GM18909 (cell line): ENCODE results near the gene CREBBP.

Experiments
- ATAC-seq: cut with Tn5 transposase; IDR thresholded peaks from one replicate; pipeline ENCODE4 v1.9.1; 2021; ENCODE audit warnings: mild to moderate bottlenecking; ENCODE audit not compliant: unreplicated experiment, poor library complexity

Gene CREBBP

DNA sequence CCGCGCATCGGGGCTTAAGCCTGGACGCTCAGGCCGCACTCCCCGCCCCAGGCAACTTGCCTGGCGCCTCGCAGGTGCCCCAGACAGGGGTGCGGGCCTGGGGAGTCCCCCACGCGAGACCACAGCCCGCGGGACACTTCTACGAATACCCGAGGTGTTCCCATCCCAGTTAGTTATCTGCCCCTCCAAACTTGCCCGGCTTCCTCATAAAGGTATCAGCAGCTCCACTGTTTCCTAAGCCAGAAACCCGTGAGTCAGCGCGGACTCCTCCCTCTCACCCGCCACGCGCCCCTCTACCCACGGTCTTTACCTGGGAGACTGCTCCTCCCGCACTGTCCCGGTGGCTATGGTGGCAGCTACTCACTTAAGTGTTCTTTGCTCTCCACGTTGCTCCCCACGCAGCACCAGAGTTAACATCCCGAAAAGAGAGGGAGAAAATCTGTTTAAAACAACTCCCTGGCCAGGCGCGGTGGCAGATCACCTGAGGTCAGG lies 1.0 kb upstream of the CREBBP start:
- no peak for ATAC-seq

DNA sequence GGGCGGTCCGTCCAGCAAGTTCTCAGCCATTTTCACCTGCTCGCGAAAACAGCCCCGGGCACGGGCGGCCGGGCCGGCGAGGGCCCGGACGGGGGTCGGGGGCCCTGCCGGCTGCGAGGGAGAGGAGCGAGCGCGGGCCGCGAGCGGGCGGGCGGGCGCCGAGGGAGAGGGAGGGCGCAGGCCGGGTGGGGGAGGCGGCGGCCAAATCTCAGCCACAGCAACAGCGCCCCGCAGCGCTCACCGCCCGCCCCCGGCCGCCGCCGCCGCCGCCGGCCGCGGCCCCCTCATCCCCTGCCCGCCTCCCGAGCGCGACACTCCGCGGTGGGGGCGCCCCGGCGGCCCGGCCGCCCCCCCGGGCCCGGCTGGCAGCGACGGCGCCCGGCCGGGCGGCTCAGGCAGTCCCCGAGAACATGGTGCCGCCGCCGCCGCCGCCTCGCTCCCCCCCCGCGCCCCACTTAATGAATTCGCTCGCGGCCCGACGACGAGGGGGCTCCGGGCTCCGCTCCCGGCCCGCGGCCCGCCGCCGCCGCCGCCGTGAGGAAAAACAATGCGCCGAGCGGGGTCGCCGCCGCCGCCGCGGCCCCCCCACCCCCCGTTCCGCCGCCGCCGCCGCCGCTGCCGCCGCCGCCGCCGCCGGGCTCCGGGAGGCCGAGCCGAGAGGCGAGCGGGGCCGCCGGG lies 487 bp downstream of the CREBBP start:
- peak; percentile 44 for ATAC-seq

- ATAC-seq = peak; percentile 13
These were observed 1.1 kb downstream of the CREBBP start for GRCh38 chr16:3879258-3879886.

DNA sequence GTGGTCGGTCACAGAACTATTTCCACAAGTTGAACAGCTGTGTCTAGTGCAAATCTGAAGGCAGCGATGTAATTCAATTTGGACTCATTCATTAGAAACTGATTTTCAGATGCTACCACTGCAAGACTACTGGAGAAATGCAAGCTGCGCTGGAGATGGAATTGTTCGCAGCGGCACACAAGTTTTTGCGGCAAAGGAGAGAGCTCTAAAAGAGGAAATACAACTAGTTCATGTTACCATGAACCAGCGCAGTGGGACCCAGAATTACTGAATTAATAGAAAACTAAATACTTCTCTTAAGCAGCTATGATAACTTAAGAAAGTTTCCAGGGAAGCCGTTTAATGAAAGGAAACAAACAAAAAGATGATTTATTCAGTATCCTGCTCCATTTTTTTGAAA lies 1.9 kb downstream of the CREBBP start:
- no peak for ATAC-seq

- no peak for ATAC-seq
These were observed 3.8 kb downstream of the CREBBP start for GRCh38 chr16:3876695-3877094.

DNA sequence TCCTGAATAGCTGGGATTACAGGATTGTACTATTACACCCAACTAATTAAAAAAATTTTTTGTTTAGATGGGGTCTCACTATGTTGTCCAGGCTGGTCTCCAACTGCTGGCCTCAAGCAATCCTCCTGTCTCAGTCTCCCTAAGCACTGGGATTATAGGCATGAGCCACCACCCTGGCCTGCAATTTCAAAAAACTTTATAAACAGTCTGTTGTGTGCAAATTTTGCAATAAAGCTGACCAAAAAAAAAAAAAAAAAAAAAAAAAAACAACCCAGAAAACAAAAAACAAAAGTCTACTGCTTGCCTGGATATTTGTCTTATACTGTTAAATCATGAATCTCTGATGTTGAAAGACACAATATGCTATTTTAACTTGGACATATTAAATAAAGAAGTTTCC lies 4.4 kb downstream of the CREBBP start:
- no peak for ATAC-seq

DNA sequence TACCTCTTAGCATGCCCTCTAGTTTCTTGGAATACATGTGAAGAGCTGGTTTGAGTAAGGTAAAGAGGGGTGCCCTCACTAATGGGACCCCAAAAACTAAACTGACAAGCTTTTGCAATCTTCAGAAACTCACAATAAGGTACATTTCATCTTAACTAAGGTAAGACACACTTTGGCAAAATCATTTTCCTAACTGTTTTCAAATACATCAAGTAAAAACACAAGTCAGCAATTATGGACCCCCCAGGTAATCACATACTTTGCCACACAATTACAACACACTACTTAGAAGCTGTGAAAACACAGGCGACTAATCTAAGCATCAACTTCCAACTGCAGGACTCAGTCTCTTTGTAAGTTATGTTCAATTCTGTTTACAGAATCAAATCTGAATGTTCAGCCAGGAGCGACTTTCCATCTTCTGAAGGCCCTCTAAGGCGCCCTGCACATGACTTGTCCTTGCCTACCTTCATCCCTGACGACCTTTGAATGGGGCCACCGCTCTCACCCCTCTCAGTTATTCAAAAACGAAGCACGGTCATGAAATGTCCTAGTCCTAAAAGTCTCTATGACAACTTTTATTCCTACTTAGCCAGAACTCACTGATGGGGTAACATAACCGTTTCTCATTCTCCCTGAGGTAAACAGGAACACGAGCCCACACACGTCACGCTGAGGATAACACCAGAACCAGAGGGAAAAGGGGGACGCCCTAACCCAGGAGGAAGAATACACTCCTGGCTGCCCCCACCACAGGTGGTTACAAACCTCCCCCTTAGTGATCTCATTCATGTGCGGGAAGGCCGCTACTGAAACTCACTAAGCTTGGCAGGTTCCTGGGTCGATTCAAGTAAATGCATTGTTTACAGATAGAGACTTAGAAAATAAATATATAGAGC lies 5.5 kb downstream of the CREBBP start:
- ATAC-seq = no peak

DNA sequence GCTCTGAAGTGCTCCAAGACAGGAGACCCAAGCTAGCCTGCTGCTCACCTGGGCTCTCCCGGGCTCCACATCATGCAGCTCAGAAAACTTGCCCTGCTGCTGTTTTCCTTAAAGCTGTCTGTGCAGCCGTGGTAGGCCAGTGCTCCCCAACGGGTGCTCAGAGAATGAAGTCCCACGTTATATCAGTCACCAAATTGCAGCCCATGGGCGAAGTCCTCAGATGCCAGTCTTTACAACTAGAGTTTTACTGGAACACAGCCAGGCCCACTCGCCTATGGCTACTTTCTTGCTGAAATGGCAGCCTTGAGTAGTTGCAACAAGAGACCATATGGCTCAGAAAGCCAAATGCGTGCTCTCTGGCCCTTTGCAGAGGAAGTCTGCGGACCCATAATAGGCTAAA lies 6.3 kb downstream of the CREBBP start:
- ATAC-seq = no peak

GRCh38 chr16:3873482-3874173 lies 6.9 kb downstream of the CREBBP start:
- ATAC-seq = no peak

DNA sequence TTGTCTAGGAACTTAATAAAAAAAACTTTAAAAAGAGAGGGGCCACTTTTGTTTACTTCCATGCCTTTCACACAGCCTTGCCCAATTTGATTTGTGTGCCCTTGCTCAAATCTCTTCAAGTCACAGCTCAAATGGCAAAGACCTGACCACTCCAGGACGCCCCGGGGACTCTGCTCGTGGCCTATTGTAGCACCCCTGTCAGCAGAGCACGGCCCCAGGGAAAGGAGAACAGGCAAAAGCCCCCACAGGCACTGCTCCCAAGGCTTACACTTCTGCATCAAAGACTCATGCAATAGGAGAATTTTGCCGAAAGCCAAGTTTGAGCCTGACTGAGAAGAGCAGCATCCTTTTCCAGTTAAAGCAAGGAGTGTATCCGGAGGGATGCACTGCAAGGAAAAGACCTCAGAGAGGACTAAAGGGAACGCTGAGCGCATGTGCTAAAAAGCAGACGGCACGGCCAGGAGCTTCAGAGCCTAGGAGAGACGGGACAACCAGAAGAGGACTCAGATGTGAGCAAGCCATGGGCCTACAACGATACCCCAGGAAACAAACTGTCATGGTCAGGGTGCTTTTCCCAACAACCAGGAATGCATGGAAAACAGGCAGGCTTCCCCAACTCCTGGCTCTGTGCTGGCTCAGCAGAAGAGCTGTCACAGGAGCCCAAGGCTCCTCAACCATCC lies 8.2 kb downstream of the CREBBP start:
- ATAC-seq = no peak

- ATAC-seq = no peak
These were observed 11.5 kb downstream of the CREBBP start for GRCh38 chr16:3868967-3869366.

DNA sequence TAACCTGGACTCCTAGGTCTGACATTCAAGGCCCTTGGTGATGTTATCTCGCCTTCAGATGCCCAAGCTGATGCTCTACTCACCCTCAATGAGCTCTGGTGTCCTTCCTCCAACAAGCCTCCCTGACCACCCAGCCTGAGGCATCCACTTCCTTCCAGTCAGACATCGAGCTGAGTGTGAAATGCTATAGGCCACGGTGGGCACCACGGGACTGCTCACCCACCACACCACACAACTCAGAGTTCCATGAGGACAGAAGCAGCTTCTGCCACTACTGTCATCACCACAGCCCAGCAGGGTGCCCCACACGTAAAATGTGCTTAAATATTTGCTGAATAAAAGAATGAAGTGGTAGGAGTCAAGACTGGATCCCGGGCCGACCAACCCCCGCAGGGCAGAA lies 12.0 kb downstream of the CREBBP start:
- ATAC-seq = no peak

DNA sequence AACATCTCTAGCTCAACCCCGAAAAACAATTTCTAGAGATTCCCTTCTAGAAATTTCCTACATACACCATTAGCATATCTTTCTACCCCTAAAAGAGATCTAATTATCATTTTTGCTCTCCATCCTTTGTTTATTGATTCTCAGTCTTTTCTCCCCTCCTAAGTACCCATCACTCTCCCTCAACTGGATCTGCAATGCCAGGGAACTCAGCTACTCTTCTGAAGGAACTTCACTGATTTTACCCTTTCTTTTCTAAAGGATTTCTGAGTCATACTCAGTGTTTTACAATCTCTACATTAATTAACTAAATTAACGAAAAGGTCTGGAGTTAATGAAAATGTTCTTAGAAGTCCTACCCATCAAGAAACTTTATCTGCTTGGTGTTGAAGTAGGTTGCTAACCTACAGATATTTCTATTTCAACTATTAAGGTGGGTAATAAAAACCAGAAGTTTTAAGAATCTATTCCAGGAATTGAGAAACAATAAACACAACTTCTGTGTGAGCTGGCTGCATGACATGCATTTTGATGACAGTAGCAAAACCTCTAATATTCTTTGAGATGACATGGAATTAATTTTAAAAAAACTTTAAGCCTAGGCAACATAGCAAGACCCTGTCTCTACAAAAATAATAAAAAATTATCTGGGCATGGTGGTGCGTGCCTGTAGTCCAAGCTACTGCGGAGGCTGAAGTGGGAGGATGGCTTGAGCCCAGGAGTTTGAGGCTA lies 13.6 kb downstream of the CREBBP start:
- ATAC-seq = no peak

DNA sequence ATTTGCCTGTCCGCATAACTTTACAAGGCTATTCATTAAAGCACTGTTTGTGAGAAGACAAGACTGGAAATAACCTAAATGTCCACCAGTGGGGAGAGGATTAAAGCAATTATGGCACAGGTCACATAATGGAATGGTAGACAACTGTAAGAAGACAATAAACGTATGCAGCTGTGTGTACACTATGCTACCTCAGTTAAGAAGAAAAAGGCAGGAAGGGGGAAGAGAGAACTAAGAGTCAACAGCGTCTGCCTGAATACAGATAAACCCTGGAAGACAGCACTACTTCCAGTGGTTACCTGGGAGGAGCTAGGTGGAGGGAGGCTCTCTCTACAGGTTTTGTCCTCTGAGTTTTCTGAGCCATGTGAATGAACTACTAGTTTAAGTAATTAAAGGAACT lies 15.3 kb downstream of the CREBBP start:
- no peak for ATAC-seq

DNA sequence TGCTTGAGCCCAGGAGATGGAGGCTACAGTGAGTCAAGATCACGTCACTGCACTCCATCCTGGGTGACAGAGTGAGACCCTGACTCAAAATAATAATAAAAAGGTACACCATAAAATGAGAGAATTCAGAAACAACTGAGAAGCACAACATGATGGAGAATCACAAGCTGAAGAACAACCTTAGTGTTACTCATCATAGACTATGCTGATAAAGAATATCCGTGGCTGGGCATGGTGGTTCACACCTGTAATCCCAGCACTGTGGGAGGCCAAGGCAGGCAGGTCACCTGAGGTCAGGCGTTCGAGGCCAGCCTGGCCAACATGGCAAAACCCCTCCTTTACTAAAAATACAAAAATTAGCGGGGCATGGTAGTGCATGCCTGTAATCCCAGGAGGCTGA lies 16.0 kb downstream of the CREBBP start:
- ATAC-seq = no peak

GRCh38 chr16:3863587-3863986 lies 16.9 kb downstream of the CREBBP start:
- no peak for ATAC-seq

DNA sequence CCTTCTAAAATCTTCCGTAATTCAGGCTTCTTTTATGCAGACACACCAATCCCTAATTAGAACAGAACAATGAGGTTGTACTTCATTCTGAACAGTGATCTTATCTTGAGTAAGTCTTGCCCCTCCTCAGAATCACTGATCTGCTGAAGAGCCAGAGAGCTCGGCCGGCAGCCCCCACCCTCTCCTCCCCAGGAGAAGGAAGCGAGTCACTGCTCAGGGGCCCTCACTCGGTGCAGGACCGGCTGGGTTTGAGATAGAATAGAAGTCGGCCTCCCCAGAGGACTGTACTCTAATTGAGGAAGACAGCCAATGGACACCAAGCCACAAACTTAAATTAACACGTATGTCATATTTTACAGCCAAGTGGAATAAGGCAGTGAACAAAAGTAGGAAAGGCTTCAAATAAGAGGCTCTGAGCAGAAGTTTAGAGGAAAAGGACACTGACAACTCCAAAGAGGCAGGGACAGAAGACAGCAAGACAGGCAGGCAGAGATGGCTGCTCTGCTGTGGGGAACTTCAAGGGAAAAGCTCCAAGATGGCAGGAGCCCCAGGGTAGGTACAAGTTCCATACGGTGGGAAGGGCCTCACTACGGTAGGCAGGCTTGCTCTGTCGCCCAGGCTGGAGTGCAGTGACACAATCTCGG lies 18.6 kb downstream of the CREBBP start:
- no peak for ATAC-seq

GRCh38 chr16:3859889-3860288 lies 20.6 kb downstream of the CREBBP start:
- no peak for ATAC-seq

DNA sequence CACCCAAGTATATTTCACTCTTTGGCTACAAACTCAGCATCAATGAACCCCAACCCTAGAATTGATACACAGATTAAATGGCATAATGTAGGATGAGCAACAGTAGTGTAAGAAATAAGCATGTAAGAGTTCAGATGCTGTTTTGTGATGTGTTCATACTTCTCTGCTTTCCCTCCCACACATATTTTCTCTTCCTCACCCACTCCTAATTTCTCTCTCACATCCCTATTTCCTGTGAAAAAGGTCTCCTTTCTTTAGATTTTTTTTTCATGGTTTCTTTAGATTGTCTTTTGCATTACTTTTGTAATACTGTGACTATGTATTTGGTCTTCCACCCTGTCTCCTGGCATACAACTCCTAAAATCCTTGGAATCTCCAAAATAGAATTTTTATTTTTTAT lies 21.7 kb downstream of the CREBBP start:
- no peak for ATAC-seq
